HG02870 (cell line): ENCODE measurements around the gene SELENOO.

ENCODE experiments used
- ATAC-seq: cut with Tn5 transposase; IDR thresholded peaks from one replicate; pipeline ENCODE4 v1.9.1; 2021; ENCODE audit warnings: mild to moderate bottlenecking, moderate library complexity; ENCODE audit not compliant: unreplicated experiment

SELENOO gene

DNA sequence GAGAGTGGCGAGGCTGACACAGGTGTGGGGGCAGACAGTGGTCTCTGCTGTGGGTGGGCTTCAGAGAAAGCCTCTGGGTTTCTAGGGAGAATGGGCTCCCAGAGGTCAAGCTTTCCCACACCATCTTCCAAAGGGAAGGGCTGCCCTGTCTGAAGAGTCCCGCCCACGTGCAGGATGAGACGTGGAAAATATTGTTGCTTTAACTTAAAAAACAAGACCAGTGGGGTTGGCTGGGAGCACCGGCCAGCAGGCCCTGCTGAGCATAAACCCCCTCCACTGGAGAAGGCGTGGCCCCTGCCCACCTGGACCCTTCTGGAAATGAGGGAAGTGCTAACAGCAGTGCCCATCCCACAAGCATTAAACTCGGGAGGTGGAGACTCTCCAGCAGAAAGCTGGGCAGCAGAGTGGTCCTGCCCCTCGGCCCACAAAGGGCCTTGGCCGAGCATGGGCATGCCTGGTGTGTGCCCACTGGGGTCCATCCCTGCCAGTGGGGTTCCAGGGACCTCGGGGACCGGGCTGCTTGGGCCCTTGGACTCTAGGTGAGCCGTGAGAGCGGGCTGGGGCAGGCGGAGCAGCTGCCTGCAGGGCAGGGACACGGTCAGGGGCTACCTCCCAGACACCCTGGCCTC, 15.4 kb downstream of the SELENOO start:
- ATAC-seq, result no peak

DNA sequence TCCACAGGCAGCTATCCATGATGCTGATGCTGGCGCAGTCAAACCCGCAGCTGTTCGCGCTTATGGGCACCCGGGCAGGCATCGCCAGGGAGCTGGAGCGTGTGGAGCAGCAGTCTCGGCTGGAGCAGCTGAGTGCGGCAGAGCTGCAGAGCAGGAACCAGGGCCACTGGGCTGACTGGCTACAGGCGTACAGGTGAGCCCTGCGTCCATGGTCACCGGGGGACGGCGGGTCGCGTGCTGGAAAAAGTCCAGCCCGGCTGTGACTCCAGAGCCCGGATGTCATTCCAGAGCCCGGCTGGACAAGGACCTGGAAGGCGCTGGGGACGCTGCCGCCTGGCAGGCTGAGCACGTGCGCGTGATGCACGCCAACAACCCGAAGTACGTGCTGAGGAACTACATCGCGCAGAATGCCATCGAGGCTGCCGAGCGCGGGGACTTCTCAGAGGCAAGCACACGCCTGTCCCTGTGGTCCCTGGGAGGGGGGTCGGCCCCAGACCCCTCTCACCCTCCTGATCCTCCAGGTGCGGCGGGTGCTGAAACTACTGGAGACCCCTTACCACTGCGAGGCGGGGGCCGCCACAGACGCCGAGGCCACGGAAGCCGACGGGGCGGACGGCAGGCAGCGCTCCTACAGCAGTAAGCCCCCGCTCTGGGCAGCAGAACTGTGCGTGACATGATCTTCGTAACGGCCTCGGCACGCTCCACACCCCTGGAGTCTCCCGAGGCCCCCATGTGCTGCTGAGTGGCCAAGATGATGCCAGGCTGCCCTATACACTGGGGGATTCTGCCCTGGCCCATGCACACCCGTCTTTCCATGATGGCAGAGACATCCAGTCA, 16.1 kb downstream of the SELENOO start:
- no peak for ATAC-seq

DNA sequence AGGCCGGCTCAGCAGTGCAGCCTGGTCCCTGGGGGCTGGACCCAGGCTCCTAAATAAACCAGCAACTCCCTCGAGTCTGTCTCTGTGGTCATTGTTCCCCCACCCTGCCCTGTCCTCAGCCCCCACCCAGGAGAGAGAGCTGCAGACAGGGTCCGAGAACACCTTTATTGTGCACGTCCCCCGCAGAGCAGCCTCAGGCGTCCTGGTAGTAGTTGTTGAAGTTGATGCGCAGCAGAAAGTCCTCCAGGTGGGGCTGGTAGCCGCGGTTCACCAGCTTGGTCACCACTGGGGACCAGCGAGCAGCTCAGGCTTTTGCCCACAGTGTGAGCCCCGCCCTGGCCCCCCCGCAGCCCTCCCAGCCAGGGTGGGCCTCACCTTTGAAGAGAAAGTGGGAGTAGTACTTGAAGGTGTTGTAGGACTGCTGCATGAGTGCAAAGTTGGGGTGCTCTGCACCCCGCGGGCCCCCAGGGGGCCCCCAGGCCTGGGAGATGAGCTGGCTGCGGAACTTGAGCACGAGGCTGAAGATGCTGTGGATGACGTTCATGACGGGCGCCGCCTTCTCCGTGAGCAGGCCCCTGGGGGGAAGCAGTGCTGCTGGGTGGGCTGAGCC, 16.8 kb downstream of the SELENOO start:
- ATAC-seq, result no peak

DNA sequence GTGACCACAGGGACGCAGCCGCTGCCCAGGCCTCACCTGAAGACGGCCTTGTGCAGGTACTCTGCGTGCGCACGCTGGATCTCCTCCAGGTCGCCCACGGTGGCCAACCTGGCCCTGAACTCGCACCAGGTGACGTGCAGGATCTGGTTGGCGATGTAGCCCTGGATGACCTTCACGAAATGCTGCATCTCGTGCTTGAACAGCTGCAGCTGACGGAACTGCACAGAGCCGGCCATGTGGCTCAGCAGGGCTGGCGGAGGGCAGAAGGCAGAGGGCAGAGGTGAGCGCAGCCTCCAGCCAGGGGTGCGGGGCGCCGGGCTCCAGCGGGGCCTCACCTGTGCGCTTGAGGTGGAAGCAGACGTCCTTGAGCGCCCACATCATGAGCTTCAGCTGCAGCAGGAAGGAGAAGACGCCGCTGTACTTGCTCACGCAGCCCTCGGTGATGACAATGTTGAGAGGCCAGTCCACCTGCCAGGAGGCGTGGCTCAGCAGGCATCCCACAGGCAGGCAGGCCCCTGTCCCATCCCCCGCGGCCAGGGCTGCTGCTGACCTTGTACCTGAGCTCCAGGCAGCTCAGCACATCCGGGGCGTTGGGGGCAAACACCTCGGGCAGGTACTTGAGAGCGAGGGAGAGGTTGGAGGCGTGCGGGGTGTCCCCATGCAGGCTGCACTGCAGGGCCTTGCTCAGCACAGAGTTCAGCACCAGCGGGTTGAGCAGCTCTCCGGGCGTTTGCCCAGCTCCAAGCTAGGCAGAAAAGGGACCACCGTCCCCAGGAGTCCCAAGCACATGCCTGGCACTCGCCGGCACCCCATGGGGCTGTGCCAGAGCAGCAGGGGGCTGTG, 17.6 kb downstream of the SELENOO start:
- ATAC-seq, result no peak

DNA sequence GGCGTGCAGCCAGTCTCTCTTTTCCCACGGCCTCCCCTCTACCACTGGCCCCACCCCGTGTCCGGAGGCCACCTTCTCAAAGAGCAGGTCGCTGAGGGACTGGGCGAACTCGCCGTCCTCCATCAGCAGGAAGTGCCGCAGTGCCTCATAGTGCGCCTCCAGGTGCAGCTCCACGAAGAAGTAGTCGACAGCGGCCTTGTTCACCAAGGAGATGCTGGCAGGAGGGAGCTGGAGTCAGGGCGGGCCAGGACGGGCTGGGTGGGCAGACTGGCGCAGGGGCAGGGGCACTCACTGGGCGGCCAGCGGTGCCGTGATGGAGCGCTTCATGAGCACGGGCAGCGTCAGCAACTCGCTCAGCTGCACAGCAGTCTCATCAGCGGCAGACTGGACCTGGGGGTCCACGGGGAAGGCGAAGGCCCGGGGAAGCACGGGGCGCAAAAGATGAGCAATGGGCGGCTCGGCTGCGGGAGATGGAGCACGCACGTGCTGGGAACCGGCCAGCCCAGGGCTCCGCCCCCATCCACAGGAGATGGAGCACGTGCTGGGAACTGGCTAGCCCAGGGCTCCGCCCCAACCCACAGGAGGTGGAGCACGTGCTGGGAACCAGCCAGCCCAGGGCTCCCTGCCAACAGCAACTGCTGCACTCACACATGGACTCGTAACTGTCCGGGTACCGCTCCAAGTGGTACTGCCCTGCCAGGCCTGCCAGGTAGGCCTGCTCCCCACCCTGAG, 18.4 kb downstream of the SELENOO start:
- no peak for ATAC-seq

DNA sequence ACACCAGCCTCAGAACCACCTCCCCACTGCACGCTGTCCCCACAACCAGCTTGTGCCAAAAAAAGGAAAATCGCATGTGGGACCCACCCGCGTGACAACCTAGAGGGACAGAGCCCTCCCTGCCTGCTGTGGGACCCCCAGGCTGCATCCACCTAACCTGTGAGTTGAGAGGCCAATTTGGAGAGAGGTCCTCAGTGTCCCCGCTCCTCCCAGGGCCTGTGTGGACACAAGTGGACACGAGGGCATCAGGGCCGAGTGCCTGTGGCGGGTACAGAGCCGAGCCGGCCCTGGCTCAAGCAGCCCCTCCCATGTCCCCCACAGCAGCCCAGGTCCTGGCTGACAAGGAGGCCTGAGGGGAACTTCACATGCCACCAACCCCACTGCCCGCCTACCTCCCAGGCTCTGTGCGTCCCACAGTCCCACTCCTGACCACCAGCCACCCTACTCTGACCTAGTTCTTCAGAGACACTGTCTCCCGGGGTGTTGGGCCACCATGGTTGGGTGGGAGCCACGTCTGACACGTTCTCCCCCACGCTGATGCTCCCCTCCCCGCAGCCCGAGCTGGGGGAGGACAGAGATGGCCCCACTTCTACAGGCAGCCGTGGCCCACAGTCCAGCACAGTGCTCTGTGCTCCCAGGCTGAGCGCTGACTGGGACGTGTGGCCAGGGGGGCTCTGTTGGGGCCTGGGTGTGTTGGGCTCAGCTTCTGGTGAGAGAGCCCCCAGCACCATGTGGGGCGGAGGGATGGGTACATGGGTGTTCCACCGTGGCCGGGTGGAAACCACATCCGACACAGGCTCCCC, 19.2 kb downstream of the SELENOO start:
- ATAC-seq, result no peak

DNA sequence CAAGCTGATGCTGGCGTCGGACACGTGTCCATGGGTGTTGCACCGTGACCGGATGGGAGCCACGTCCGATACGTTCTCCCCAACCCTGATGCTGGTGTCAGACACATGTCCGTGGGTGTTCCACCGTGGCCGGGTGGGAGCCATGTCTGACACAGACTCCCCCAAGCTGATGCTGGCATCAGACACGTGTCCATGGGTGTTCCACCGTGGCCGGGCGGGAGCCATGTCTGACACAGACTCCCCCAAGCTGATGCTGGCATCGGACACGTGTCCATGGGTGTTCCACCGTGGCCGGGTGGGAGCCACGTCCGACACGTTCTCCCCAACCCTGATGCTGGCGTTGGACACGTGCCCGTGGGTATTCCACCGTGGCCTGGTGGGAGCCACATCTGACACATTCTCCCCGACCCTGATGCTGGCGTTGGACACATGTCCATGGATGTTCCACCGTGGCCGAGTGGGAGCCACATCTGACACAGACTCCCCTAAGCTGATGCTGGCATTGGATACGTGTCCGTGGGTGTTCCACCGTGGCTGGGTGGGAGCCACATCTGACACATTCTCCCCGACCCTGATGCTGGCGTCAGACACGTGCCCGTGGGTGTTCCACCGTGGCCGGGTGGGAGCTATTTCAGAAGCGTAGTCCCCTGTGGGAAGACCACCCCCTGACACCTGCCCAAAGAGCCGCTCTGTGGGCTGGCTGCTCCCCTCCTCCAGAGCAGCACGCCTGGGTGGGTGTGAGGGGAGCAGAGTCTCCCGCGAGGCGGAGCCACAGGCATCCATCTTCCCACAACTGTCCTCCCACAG, 20.0 kb downstream of the SELENOO start:
- no peak for ATAC-seq

DNA sequence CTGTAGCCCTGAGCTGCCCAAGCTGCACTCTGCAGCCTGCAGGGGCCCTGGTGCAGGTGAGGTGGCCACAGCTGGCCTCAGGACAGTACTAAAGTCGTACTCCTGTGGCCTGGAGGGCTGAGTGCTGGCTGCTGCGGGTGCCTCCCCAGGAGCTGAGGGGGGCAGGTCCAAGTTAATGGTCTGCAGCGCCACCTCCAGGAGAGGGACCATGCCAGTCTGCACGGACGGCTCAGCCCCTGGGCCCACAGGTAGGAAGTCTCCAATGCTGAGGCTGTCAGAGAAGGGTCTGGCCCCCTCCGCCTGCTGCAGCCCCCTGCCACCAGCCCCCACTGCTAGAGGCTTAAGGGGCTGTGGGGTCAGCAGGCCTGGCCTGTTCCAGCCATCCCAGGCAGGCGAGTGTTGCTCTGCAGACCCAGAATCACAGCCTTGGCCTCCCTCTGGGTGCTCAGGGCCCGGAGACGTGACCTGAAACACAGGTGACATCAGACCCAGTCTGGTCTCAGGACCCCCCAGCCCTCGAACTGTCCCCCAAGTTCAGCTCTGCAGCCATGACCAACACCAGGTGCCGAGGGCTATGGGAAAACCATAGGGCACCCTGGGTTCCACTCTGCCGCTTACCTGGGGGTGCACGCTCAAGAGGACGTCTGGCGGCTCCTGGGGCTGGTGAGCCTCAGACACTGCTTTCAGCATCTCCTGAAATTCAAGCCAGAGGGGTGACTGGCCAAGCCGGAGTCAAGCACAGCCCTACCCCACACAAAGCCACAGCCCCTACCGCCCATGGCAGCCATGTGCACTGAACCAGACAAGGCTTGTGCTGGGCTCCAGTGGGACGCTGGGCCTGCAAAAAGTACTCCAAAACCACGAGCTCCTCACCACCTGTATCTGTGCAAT, 20.8 kb downstream of the SELENOO start:
- no peak for ATAC-seq

DNA sequence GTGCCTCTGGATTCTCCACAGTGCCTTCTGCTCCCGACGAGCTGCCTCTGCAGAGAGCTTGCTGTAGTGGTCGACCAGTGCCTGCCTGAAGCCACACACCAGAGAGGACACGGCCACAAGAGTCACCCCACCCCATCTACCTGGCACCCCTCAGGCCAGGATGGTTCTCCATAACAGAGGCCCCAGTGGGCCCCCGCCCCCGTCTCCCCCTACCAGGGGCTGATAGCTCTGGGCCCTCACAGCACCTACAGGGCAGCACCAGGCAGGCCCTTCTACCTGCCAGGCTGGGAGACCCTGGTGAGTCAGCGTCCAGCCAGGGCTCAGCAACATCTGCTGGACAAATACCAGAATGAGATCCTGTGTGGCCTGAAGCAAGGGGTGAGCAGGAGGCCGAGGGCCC, 21.7 kb downstream of the SELENOO start:
- ATAC-seq, result no peak

DNA sequence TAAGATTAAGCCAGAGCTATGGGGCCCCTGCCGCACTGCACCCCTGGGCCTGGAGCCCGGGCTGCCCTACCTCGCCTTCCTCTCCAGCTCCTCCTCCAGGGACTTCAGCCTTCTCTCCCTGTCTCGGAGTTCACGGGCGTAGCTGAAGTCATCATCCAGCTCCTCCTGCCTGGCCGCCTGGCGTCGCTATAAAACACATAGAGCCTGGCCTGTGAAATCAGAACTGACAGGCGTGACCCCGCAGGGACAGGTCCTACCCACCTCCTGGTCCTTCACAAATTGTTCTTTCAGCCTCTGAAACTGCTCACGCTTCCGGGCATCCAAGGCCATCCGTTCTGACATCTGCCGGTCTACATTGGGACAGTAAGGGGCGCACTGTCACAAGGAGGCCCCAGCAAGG, 23.3 kb downstream of the SELENOO start:
- ATAC-seq, result no peak

DNA sequence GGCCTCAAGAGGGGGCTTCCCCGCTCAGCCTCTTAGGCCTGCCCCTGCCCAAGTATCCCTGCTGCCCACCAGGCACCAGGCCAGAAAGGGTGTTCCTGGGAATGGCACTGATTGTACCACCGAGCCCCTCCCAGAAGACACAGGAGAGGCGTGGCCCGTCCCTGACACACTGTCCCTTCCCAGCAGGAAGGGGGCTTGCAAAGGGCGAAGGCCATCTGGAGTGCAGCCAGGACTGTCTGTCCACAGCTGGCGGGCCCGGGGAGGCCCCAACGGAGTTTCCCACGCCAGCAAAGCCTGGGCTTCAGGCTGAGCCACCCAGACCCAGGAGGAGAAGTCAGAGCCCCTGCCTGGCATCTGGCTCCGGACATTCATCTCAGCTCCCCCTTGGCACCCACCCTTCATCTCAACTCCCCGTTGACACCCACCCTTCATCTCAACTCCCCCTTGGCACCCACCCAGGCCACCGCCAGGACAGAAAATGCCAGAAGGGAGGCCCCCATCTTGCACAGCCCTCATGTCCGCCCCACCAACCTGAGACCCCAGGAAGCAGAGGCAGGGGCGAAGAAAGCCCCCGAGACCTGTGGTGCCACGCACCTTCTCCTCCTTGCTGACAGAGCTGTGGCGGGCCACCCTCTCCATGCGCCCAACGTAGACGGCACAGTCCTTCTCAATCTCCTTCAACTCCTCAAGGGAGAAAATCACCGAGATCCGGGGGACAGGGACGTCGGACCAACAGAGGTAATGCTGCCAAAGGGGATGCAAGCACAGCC, 24.6 kb downstream of the SELENOO start:
- no peak for ATAC-seq

DNA sequence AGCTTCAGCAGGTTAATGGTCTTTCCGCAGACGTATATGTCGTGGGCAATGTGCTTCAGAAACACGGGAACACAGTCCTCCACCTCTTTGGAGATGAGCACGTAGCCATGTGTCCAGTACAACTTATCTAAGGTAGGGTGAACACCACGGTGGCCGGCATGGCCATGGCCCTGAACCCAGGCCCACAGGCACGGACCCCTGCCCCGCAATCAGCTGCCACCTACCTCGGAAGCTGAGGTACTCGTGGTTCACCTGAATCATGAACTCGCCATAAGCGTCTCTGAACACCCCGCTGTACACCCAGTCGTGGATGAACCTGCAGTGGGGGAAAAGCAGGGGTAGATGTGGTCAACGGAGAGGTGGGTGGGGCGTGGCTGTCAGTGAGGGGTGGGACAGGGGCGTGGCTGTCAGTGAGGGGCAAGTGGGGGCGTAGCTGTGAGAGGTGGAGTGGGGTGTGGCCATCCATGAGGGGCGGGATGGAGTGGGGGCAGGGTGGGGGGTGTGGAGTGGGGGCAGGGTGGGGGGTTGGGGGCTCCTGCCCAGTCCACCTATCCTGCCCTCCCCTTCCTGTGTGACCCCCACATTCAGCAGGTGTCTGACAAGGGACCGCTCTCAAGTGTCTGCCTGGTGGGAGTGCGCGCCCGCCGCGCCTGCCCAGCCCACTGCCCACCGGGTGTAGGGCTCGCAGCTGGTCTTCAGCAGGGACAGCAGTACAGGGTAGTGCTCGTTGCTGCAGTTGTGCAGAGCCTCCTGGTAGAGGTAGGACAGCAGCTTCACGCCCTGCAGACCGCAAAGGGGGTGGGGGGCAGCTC, 25.5 kb downstream of the SELENOO start:
- no peak for ATAC-seq

DNA sequence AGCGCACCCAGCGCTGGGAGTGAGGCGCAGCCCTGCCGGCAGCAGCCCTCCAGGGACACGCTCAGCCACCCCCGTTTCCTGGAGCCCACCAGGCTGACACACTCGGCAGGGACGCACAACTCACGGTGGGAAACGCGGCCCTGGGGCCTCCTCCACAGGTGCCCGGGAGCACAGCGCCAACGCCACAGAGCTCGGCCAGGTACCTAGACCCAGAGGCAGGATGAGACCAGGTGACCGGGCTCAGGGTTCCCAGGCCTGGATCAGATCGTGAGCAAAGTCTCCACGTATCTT, 26.0 kb downstream of the SELENOO start:
- no peak for ATAC-seq

DNA sequence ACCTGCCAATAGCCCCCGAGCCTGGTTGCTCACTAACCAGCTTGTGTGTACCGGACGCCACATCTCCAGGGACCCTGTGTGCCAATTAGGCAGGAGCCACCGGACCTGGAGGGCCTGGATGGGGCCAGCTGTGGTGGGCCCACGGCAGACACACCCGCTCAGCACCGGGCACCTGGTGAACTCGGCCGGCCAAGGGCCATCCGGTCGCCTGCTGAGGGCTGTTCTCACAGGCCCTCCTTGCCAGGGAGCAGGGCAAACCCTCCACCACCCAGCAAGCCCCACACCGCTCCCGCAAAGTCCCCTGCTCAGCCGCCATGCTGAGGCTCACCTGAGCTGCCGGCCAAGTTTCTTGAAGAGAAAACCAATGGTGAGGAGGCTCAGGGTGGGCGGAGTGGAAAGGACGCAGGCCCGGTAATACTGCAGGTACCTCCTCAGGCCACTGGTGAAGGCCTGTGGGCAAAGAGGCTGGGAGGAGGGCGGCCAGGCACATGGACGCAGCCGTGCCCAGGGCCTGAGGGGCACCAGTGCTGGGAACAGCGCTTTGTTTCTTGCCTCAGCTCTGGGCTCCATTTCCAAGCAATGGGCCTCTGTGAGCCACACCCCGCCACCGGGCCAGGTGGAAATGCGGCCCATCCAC, 26.9 kb downstream of the SELENOO start:
- ATAC-seq, result no peak

DNA sequence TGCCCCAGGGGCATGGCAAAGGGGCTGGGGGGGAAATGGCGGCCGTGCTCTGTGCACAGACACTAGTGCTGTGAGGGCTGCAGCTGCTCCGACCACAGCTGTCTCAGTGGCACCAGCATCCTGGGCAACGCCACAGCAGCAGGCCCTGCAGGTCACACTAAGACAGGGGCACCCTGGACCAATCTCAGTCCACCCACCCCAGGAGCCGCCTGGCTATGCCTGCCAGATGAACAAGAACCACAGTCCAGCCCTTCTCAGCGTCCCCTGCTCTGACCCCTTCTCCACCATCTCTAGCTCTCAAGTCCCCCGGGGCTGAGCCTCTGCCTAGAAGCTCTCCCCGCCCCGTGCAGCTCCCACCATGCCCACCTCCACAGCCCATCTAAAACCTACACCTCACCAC, 27.6 kb downstream of the SELENOO start:
- ATAC-seq, result no peak

DNA sequence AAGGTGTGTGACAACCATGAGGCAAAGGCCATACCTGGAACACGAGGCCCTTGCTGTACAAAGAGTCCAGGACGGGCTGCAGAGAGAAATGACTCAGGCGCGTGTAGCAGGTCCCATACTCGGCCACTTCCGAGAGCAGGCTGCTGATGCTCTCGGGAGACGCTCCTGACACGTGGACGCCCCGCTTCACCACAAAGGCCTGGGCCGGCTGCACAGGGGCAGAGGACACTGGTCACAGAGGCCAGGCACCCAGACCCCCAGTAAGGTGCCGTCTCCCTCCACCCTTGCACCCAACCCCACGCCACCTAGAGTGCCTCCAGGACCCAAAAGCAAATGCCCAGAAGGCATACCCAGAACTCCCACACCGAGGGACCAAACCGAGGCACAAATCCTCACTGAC, 28.6 kb downstream of the SELENOO start:
- no peak for ATAC-seq
